ENCODE data around the gene ZBTB32. TPM values are rescaled to one million over a fixed set of nuclear protein-coding genes. Genes with fewer than 3 reads are reported as not detected.

The ZBTB32 gene
- total RNA-seq, 2 donors from 2014 or later = not detected

- Histone ChIP-seq H3K9ac (ENCODE audit: extremely low read depth, low read length, poor library complexity, severe bottlenecking) (no peak overlapping the region), H3K27ac (ENCODE audit: low read depth, low read length) (no peak overlapping the region), H3K4me3 (ENCODE audit: low read length) (no peak overlapping the region), H3K9me3 (ENCODE audit: control insufficient read depth, low read length) (no peaks in the 10 kb centered on the region), H3K36me3 (ENCODE audit: control insufficient read depth, insufficient read depth, low read length) (no peaks in the 10 kb centered on the region), H3K27me3 (ENCODE audit: control insufficient read depth, insufficient read depth, low read length, poor library complexity, severe bottlenecking) (no peaks in the 10 kb centered on the region), H3K4me1 (ENCODE audit: control insufficient read depth, insufficient read depth, low read length) (peaks cover 7% of the 10 kb centered on the region)
- WGBS, 2 experiments (ENCODE audit: insufficient coverage in 1 of 2, insufficient read length in 1 of 2) = 87 to 89% methylated on average over 9 to 12 of the region's 12 CpGs
- no peak for TF ChIP-seq CTCF (conservative IDR thresholded peaks at IDR 0.05)
- Mint-ChIP-seq H3K27me3 (ENCODE audit: insufficient read depth) (no peaks in the 10 kb centered on the region), H3K4me3 (no peak overlapping the region), H3K9me3 (no peaks in the 10 kb centered on the region), H3K27ac (no peak overlapping the region), H3K36me3 (ENCODE audit: low read depth) (no peaks in the 10 kb centered on the region), H3K4me1 (peaks cover 13% of the 10 kb centered on the region)
- DNase-seq = no peak
These were observed 9.6 kb downstream of the ZBTB32 start for GRCh38 chr19:35713904-35714495.

- no peaks in the 10 kb centered on the region for H3K9me3 ChIP-seq (ENCODE audit: control insufficient read depth, low read length)
- peak; percentile 77 for DNase-seq
- H3K4me1 Mint-ChIP-seq = peaks cover 18% of the 10 kb centered on the region
- H3K4me1 ChIP-seq (ENCODE audit: control insufficient read depth, insufficient read depth, low read length) = peaks cover 13% of the 10 kb centered on the region
- H3K4me3 ChIP-seq (ENCODE audit: low read length) = no peak overlapping the region
- 58 to 68% methylated on average over 8 to 14 of the region's 14 CpGs for WGBS, 2 experiments (ENCODE audit: insufficient coverage in 1 of 2, insufficient read length in 1 of 2)
- H3K9me3 Mint-ChIP-seq = no peaks in the 10 kb centered on the region
- H3K27ac Mint-ChIP-seq = no peak overlapping the region
- H3K27me3 Mint-ChIP-seq (ENCODE audit: insufficient read depth) = no peaks in the 10 kb centered on the region
- no peak overlapping the region for H3K9ac ChIP-seq (ENCODE audit: extremely low read depth, low read length, poor library complexity, severe bottlenecking)
- no peaks in the 10 kb centered on the region for H3K36me3 ChIP-seq (ENCODE audit: control insufficient read depth, insufficient read depth, low read length)
- H3K4me3 Mint-ChIP-seq = peak overlapping the region; percentile 74
- H3K36me3 Mint-ChIP-seq (ENCODE audit: low read depth) = peaks cover 3% of the 10 kb centered on the region
- peak; percentile 62 for TF ChIP-seq CTCF (conservative IDR thresholded peaks at IDR 0.05)
- H3K27ac ChIP-seq (ENCODE audit: low read depth, low read length) = no peak overlapping the region
- H3K27me3 ChIP-seq (ENCODE audit: control insufficient read depth, insufficient read depth, low read length, poor library complexity, severe bottlenecking) = no peaks in the 10 kb centered on the region
These were observed 10.4 kb downstream of the ZBTB32 start for GRCh38 chr19:35714601-35715354.

GRCh38 chr19:35715355-35715809, 11.0 kb downstream of the ZBTB32 start:
- Mint-ChIP-seq H3K4me3 (peak overlapping the region; percentile 74), H3K36me3 (ENCODE audit: low read depth) (peaks cover 6% of the 10 kb centered on the region), H3K27me3 (ENCODE audit: insufficient read depth) (no peaks in the 10 kb centered on the region), H3K27ac (no peak overlapping the region), H3K9me3 (no peaks in the 10 kb centered on the region), H3K4me1 (peaks cover 18% of the 10 kb centered on the region)
- Histone ChIP-seq H3K4me1 (ENCODE audit: control insufficient read depth, insufficient read depth, low read length) (peaks cover 13% of the 10 kb centered on the region), H3K36me3 (ENCODE audit: control insufficient read depth, insufficient read depth, low read length) (no peaks in the 10 kb centered on the region), H3K9me3 (ENCODE audit: control insufficient read depth, low read length) (no peaks in the 10 kb centered on the region), H3K27me3 (ENCODE audit: control insufficient read depth, insufficient read depth, low read length, poor library complexity, severe bottlenecking) (no peaks in the 10 kb centered on the region), H3K4me3 (ENCODE audit: low read length) (peak overlapping the region; percentile 85), H3K9ac (ENCODE audit: extremely low read depth, low read length, poor library complexity, severe bottlenecking) (no peak overlapping the region), H3K27ac (ENCODE audit: low read depth, low read length) (no peak overlapping the region)
- DNase-seq = no peak
- no peak for TF ChIP-seq CTCF (conservative IDR thresholded peaks at IDR 0.05)
- WGBS, 2 experiments (ENCODE audit: insufficient coverage in 1 of 2, insufficient read length in 1 of 2) = 85 to 91% methylated on average over 4 to 7 of the region's 7 CpGs
